HepG2 (cell line): ENCODE data around the gene EOGT. TPM values are rescaled to one million over a fixed set of nuclear protein-coding genes. Genes with fewer than 3 reads are reported as not detected.

Experiments used
- AKAP8 ChIP-seq: sonication (generic); formaldehyde crosslinking; IDR thresholded peaks from 2 replicates; pipeline ENCODE4 v1.5.1; 2020; ENCODE audit warnings: mild to moderate bottlenecking, missing genetic modification reagents
- KDM3A ChIP-seq: IDR thresholded peaks from 2 replicates; pipeline ENCODE4 v1.6.1; 2018; ENCODE audit warnings: low read depth, missing compliant biosample characterization
- RAD21 ChIP-seq: fragments of 450-650 bp; formaldehyde crosslinking; IDR thresholded peaks from 2 replicates; pipeline ENCODE4 v1.5.0; 2020; ENCODE audit warnings: mild to moderate bottlenecking
- SMAD1 ChIP-seq: sonication (generic); formaldehyde crosslinking; IDR thresholded peaks from 2 replicates; pipeline ENCODE4 v1.4.0; 2020; ENCODE audit warnings: missing genetic modification reagents, low read depth, mild to moderate bottlenecking, borderline replicate concordance
- SMC3 ChIP-seq: IDR thresholded peaks from 2 replicates; pipeline ENCODE4 v1.6.1; 2011; ENCODE audit warnings: low read length, improper control_type of control experiment
- SNAI1 ChIP-seq: sonication (generic); formaldehyde crosslinking; IDR thresholded peaks from 2 replicates; pipeline ENCODE4 v1.5.0; 2020; ENCODE audit warnings: mild to moderate bottlenecking, missing genetic modification reagents, borderline replicate concordance
- SRSF9 ChIP-seq: fragments of 200-400 bp; formaldehyde crosslinking; IDR thresholded peaks from 2 replicates; pipeline ENCODE4 v1.6.1; 2018; ENCODE audit warnings: borderline replicate concordance, mild to moderate bottlenecking, low read depth, low read length; ENCODE audit not compliant: insufficient read depth, poor library complexity, severe bottlenecking
- ZBTB25 ChIP-seq: IDR thresholded peaks from 2 replicates; pipeline ENCODE4 v1.6.1; 2018; ENCODE audit warnings: missing genetic modification reagents
- ZNF275 ChIP-seq: sonication (generic); formaldehyde crosslinking; IDR thresholded peaks from 2 replicates; pipeline ENCODE4 v1.8.0; 2022; ENCODE audit warnings: missing genetic modification reagents, mild to moderate bottlenecking, inconsistent platforms, borderline replicate concordance
- ZNF839 ChIP-seq: sonication (generic); formaldehyde crosslinking; IDR thresholded peaks from 2 replicates; pipeline ENCODE4 v1.4.0; 2020; ENCODE audit warnings: missing genetic modification reagents, mild to moderate bottlenecking, borderline replicate concordance
- ZSCAN20 ChIP-seq: sonication (generic); formaldehyde crosslinking; IDR thresholded peaks from 2 replicates; pipeline ENCODE4 v1.4.0; 2020; ENCODE audit warnings: missing genetic modification reagents, mild to moderate bottlenecking, borderline replicate concordance
- ZSCAN29 ChIP-seq: sonication (generic); formaldehyde crosslinking; conservative IDR thresholded peaks from 2 replicates; pipeline ENCODE4 v1.4.0; 2020; ENCODE audit warnings: mild to moderate bottlenecking, missing genetic modification reagents
- polyA plus RNA-seq, 8 experiments: library from polyadenylated mRNA; depleted of rRNA in 3 of 8; stranded (reverse) in 7 of 8; unstranded in 1 of 8; fragments of >200 nt; fragmentation: Illumina TruSeq in 4 of 8; extraction: Trizol in 4 of 8; gene quantifications; 2 replicates each; pipeline versions ENCODE4 v1.2.1 to v1.2.3, GENCODE V29; 2011 to 2016; ENCODE audit warnings: low read depth in 4 of 8, missing spikeins in 1 of 8, mixed read lengths in 1 of 8; ENCODE audit not compliant: insufficient read depth in 1 of 8
- total RNA-seq, 5 experiments: library from RNA; depleted of rRNA; stranded (reverse); fragments of >200 nt; fragmentation: Illumina TruSeq; extraction: Trizol; gene quantifications; 2 replicates each; pipeline ENCODE4 v1.2.3, GENCODE V29; 2016; ENCODE audit warnings: low read depth in 1 of 5
- TF ChIP-seq, protein P1 (sequence below): sonication (generic); formaldehyde crosslinking; conservative IDR thresholded peaks from 2 replicates; pipeline ENCODE4 v1.4.0; 2020; ENCODE audit warnings: mild to moderate bottlenecking, missing genetic modification reagents, moderate library complexity
- TF ChIP-seq, protein P2 (sequence below): sonication (generic); formaldehyde crosslinking; IDR thresholded peaks from 2 replicates; pipeline ENCODE4 v1.4.0; 2020; ENCODE audit warnings: low read depth, mild to moderate bottlenecking, missing genetic modification reagents
- TF ChIP-seq, protein P3 (sequence below): sonication (generic); formaldehyde crosslinking; IDR thresholded peaks from 2 replicates; pipeline ENCODE4 v1.5.0; 2020; ENCODE audit warnings: missing genetic modification reagents
- TF ChIP-seq, protein P4 (sequence below): sonication (generic); formaldehyde crosslinking; IDR thresholded peaks from 2 replicates; pipeline ENCODE4 v1.4.0; 2020; ENCODE audit warnings: missing genetic modification reagents, low read depth, mild to moderate bottlenecking, borderline replicate concordance
- TF ChIP-seq, protein P5 (sequence below): sonication (generic); formaldehyde crosslinking; IDR thresholded peaks from 2 replicates; pipeline ENCODE4 v1.5.0; 2020; ENCODE audit warnings: mild to moderate bottlenecking, missing genetic modification reagents, moderate library complexity

Gene EOGT
- total and polyA plus RNA-seq, 2 of the 13 experiments (the other 11 are each of a cell fraction or from before 2014, with no cell fraction given): 4.5 to 18.6 TPM

DNA sequence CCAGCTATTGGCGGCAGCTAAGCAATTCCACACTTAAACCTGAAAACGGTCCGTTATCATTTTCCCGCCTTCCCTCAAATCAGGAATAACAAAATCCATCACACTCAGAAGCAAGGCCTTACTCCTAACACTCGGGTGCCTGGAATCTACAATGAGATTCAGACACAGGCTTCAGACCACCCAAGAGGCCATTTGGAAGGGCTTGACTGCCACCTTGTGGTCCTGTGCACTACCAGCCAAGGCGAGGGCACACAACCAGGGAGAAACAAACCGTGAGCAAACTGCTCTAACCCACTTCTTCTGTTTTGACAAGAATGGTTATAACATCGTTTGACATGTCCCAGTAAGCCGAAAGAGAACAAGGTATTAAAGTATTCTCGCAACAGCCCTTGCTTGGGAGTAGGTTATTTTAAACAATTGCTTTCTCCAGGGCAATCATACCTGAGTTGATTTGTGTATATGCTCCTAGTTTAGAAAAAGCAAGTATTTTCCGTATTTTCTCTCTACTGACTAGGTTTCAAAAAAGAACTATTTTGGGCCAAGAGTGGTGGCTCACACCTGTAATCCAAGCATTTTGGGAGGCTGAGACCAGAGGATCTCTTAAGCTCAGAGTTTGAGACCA is 41.0 kb downstream of the EOGT start (continued):
- TF ChIP-seq SRSF9: no peak
- TF ChIP-seq ZBTB25 (CRISPR knock-in tag): 0 out of 2 replicates have a peak, but pooled peaks have one; percentile 43
- TF ChIP-seq ZNF275 (CRISPR knock-in tag): no peak
- TF ChIP-seq, protein P1, sequence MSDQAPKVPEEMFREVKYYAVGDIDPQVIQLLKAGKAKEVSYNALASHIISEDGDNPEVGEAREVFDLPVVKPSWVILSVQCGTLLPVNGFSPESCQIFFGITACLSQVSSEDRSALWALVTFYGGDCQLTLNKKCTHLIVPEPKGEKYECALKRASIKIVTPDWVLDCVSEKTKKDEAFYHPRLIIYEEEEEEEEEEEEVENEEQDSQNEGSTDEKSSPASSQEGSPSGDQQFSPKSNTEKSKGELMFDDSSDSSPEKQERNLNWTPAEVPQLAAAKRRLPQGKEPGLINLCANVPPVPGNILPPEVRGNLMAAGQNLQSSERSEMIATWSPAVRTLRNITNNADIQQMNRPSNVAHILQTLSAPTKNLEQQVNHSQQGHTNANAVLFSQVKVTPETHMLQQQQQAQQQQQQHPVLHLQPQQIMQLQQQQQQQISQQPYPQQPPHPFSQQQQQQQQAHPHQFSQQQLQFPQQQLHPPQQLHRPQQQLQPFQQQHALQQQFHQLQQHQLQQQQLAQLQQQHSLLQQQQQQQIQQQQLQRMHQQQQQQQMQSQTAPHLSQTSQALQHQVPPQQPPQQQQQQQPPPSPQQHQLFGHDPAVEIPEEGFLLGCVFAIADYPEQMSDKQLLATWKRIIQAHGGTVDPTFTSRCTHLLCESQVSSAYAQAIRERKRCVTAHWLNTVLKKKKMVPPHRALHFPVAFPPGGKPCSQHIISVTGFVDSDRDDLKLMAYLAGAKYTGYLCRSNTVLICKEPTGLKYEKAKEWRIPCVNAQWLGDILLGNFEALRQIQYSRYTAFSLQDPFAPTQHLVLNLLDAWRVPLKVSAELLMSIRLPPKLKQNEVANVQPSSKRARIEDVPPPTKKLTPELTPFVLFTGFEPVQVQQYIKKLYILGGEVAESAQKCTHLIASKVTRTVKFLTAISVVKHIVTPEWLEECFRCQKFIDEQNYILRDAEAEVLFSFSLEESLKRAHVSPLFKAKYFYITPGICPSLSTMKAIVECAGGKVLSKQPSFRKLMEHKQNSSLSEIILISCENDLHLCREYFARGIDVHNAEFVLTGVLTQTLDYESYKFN: no peak
- TF ChIP-seq, protein P2, sequence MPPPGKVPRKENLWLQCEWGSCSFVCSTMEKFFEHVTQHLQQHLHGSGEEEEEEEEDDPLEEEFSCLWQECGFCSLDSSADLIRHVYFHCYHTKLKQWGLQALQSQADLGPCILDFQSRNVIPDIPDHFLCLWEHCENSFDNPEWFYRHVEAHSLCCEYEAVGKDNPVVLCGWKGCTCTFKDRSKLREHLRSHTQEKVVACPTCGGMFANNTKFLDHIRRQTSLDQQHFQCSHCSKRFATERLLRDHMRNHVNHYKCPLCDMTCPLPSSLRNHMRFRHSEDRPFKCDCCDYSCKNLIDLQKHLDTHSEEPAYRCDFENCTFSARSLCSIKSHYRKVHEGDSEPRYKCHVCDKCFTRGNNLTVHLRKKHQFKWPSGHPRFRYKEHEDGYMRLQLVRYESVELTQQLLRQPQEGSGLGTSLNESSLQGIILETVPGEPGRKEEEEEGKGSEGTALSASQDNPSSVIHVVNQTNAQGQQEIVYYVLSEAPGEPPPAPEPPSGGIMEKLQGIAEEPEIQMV: no peak
- TF ChIP-seq, protein P3, sequence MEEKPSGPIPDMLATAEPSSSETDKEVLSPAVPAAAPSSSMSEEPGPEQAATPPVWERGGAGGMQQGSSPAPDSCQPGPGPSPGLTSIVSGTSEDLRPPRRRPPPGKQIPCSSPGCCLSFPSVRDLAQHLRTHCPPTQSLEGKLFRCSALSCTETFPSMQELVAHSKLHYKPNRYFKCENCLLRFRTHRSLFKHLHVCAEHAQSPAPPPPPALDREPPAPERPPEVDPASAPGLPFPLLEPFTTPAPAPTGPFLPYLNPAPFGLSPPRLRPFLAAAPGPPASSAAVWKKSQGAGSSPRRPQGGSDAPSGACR (CRISPR knock-in tag): no peak
- peak; percentile 90 for TF ChIP-seq SMC3
- TF ChIP-seq ZSCAN20 (CRISPR knock-in tag): no peak
- no peak for TF ChIP-seq ZNF839 (CRISPR knock-in tag)
- TF ChIP-seq ZSCAN29 (CRISPR knock-in tag): no peak
- peak; percentile 88 for TF ChIP-seq RAD21 (CRISPR knock-in tag)
- no peak for TF ChIP-seq SNAI1
- TF ChIP-seq, protein P4, sequence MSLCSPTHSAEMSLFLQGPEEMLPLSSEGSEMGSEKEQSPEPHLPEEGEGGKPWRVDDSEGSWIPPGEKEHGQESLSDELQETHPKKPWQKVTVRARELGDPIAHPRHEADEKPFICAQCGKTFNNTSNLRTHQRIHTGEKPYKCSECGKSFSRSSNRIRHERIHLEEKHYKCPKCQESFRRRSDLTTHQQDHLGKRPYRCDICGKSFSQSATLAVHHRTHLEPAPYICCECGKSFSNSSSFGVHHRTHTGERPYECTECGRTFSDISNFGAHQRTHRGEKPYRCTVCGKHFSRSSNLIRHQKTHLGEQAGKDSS: no peak
- TF ChIP-seq SMAD1 (CRISPR knock-in tag): no peak
- no peak for TF ChIP-seq AKAP8
- no peak for TF ChIP-seq KDM3A (CRISPR knock-in tag)
- TF ChIP-seq, protein P5, sequence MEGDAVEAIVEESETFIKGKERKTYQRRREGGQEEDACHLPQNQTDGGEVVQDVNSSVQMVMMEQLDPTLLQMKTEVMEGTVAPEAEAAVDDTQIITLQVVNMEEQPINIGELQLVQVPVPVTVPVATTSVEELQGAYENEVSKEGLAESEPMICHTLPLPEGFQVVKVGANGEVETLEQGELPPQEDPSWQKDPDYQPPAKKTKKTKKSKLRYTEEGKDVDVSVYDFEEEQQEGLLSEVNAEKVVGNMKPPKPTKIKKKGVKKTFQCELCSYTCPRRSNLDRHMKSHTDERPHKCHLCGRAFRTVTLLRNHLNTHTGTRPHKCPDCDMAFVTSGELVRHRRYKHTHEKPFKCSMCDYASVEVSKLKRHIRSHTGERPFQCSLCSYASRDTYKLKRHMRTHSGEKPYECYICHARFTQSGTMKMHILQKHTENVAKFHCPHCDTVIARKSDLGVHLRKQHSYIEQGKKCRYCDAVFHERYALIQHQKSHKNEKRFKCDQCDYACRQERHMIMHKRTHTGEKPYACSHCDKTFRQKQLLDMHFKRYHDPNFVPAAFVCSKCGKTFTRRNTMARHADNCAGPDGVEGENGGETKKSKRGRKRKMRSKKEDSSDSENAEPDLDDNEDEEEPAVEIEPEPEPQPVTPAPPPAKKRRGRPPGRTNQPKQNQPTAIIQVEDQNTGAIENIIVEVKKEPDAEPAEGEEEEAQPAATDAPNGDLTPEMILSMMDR (CRISPR knock-in tag): peak; percentile 94
